Measurements from ENCODE around the gene RAMP3.

DNA sequence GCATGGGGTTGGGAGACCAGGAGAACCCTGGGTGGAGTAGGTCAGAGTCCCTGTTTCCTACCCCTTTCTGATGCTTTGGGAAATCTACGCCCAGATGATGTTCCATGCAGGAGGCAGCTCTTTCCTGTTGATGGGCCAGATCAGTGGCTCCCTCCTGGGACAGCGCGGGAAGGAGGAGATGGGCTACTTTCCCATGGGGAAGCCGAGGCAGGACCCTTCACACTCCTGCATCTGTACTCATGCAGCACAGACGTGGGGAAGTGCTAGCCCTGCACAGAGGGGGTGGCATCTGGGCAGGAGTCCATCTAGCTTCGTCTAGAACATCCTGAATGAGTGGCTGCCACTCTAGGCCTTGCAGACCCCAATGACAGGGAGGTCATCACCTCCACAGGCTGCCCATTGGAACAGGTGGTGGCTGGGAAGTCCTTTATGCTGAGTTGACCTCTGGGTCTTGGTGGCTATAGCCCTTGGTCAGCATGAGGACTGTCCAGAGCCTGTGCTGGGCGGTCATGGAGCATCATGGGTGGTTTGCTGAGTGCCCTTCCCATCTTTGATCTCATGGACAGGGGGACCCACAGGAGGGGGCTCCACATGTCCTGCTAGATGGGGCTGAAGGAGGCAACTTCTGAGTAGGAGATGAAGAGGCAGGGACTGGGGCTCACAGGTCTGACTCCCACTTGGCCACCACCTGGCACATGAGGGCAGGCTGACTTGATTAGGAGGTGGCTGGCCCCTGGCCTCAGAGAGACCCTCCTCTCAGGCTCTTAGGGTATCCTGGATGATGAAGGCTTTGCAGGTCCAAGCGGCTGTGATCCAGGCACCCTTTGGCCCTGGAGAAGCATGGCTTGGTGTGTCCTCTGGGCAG lies 24.6 kb downstream of the RAMP3 start:
- TF ChIP-seq POLR2AphosphoS5 (IDR thresholded peaks at IDR 0.05; ENCODE audit: borderline replicate concordance, low read depth, low read length) (no peak), EZH2 (IDR thresholded peaks at IDR 0.05) (no peak), FOXP2 (optimal IDR thresholded peaks at IDR 0.05; ENCODE audit: control extremely low read depth, extremely low read length, insufficient read depth) (no peak)

Data from SK-N-MC (cell line).